Measurements from ENCODE around the gene CIB1.
A peak's percentile ranks its signal among the peaks of the same experiment; 100 is the strongest.

DNA sequence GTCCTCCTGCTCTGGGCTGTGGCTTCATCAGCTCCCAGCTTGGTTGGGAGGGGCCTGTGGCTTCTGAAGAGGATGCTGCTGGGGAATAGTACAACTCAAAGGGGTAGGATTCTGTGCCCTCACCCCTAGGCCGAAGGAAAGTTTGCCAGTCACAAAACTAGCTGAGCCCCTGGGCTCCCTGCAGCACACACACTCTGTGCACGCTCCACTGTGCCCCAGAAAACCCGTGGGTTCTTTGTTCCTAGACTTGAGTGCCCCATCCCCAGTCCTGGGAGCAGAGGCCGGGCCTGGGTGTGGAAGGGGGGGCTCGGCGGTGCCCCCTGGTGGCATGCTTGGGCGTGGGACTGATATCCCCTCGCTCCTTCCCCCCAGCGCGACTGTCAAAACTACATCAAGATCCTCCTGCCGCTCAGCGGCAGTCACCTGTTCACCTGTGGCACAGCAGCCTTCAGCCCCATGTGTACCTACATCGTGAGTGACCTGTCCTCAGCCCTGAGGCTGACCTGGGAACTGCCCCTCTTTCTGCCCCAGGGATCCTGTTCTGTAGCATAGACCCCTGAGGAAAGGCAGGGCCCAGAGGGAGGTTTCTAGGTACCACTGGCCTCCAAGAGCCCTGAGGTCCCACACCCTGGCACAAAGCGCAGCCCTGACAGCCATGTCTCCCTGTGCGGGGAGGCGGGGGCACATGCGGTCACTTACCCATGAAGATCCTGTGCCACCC is 14.2 kb downstream of the CIB1 start:
- TF ChIP-seq, protein P1, sequence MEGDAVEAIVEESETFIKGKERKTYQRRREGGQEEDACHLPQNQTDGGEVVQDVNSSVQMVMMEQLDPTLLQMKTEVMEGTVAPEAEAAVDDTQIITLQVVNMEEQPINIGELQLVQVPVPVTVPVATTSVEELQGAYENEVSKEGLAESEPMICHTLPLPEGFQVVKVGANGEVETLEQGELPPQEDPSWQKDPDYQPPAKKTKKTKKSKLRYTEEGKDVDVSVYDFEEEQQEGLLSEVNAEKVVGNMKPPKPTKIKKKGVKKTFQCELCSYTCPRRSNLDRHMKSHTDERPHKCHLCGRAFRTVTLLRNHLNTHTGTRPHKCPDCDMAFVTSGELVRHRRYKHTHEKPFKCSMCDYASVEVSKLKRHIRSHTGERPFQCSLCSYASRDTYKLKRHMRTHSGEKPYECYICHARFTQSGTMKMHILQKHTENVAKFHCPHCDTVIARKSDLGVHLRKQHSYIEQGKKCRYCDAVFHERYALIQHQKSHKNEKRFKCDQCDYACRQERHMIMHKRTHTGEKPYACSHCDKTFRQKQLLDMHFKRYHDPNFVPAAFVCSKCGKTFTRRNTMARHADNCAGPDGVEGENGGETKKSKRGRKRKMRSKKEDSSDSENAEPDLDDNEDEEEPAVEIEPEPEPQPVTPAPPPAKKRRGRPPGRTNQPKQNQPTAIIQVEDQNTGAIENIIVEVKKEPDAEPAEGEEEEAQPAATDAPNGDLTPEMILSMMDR (IDR thresholded peaks at IDR 0.05): peak; percentile 51 to 63 (median 57)
- TF ChIP-seq POLR2A (IDR thresholded peaks at IDR 0.05): no peak

Measured in right lobe of liver (tissue), 4 donors.